Activated CD4-positive, alpha-beta T cell treated with anti-CD3 and anti-CD28 coated beads, Interleukin-2, Interleukin-4, amounts not matched to agents 100 ng/mL and 50 ng/mL, durations not matched to agents 16 hours and 8 hours (primary cell): ENCODE results near the gene NTRK2.

Experiments used
- DNase-seq: peaks from one replicate; pipeline ENCODE4 v3.0.0-alpha.2; 2020; ENCODE audit warnings: low spot score

Gene NTRK2

GRCh38 chr9:84669288-84670137 is at the start of gene NTRK2:
Gene NTRK2, plus strand, starts transcription at chr9:84669729. Its CDS starts 1,020 bp downstream, at chr9:84670749.
- peak; percentile 10 for DNase-seq

GRCh38 chr9:84620338-84620737 is 49.2 kb upstream of the NTRK2 start:
- no peak for DNase-seq

- DNase-seq = no peak
Observed at GRCh38 chr9:84621811-84622210, 47.7 kb upstream of the NTRK2 start.

- DNase-seq = no peak
Observed at GRCh38 chr9:84622981-84623380, 46.5 kb upstream of the NTRK2 start.

- no peak for DNase-seq
Observed at GRCh38 chr9:84636436-84636835, 33.1 kb upstream of the NTRK2 start.

GRCh38 chr9:84642553-84643141 is 26.9 kb upstream of the NTRK2 start:
- no peak for DNase-seq

DNA sequence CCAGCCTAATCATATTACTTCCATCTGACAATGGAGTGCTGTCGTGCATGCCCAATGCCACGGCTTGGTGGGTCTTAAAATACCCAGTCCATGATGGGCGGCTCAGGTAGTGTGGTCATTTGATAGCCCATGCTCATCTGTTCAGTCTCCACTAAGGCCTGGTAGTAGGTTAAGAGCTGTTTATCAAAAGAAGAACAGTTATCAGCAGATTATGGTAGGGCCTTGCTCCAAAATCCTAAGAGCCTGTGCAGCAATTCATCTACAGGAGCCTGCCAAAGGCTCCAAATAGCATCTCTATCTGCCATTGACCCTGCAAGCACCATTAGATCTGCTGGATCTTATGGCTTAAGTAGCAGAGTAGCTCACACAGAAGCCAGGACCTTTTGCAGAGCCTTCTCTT is 21.8 kb upstream of the NTRK2 start:
- no peak for DNase-seq

DNA sequence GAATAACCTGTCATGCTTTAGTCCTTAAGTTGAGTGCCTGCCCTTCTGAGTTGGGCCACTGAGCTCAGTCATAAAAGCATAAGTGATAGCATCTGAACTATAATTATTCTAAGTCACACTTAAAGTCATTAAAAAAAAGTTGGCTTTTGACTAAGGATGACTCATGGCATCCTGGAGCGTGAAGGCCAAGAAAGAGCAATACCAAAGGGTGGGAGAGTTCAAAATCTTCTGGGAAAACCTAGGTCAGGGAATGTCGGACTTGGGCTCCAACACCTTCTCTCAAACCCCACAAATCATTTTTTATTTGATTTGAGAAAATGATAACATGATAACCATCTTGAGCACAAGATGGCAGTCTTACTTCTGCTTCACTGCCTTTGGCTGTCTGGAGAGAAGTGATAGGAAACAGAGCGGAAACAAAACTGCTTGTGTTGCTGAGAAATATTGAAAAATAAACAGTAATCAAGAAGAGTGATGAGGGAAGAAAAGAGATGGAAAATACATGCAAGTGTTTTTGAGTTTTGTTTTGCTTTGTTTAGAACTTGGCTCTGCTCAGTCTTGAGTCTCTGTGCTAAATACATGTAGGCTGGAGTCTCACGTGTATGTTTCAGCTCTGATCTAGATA is 16.9 kb upstream of the NTRK2 start:
- no peak for DNase-seq

- no peak for DNase-seq
Observed at GRCh38 chr9:84655447-84655846, 14.1 kb upstream of the NTRK2 start.

DNA sequence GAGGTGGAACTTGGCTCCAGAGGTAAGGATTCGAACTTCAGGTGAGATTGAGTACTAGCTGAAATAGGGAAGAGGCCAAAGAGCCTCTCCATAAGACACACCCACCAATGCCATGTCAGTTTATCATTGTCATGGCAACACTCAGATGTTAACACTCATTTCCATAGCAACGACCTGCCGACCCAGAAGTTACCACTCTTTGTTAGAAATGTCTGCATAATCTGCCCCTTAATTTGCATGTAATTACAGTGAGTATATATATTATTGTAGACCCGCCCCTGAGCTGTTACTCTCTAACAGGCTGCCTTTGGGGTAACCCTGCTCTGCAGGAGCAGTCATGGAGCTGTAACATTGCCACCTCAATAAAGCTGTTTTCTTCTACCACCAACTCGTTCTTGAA is 10.2 kb upstream of the NTRK2 start:
- no peak for DNase-seq

DNA sequence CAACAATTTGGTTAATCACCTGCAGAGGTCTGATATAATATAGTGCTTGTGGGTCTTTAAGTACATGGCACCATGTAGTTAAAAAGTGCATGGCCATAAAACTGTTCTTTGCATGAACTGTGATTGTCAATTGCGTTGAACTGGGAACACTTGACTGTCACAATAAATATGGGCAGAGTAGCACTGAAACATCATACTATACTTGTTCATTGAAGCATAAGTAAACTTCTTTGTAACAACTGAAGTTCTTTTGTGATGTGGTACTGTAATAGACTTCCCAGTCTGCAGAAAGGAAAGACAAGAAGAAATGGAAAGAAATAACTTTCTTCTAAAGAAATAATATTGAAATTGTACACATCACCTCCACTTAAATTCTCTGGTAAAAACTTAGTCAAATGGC is 9.8 kb upstream of the NTRK2 start:
- no peak for DNase-seq

DNA sequence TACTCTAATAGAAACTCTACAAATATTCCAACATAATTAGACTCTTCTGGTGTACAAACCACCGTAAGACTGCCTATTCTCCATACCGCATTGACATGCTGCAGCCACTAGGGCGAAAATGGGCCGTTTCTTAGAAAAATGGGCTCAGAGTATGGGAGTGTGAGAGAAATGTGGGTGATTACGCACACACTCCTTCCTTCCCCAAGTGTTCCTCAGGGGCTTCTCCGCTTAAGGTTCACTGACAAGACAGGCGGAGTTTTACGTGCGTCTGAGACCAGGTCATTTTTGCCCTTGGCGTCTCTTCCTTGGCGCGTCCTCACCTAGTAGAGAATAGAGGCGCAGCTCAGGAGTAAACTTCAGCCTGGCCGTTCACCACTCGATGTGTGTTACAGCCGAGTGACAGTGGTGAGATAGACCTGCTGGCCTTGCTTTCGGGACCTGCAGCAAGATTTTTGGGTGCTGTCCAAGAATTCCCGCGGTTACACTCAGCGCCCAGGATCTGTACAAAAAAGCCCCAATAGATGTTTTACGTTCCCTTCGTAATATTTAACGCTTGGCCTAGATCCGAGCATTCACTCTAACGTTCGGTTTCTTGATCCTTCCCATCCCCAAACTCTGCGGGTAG is 1.8 kb upstream of the NTRK2 start:
- DNase-seq = peak; percentile 32

GRCh38 chr9:84668196-84669012 is 1.1 kb upstream of the NTRK2 start:
- peak; percentile 67 for DNase-seq

GRCh38 chr9:84669013-84669287 is 579 bp upstream of the NTRK2 start:
- no peak for DNase-seq

DNA sequence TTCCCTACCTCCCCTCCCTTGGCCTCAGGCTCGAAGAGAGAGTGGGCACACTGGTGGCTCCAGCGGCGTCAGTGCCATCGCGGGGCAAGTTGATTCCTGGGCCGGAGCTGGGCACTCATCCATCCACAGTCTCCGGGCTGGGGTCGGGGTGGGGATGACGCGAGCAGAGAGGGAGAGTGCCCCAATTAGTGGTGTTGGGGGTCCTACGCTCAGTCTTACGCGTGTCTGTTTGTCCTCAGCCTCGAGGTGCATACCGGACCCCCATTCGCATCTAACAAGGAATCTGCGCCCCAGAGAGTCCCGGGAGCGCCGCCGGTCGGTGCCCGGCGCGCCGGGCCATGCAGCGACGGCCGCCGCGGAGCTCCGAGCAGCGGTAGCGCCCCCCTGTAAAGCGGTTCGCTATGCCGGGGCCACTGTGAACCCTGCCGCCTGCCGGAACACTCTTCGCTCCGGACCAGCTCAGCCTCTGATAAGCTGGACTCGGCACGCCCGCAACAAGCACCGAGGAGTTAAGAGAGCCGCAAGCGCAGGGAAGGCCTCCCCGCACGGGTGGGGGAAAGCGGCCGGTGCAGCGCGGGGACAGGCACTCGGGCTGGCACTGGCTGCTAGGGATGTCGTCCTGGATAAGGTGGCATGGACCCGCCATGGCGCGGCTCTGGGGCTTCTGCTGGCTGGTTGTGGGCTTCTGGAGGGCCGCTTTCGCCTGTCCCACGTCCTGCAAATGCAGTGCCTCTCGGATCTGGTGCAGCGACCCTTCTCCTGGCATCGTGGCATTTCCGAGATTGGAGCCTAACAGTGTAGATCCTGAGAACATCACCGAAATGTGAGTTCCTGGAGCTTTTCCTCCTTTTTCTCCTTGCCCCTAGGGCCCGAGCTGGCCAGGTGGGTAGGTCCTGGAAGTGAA is 861 bp downstream of the NTRK2 start:
- DNase-seq = no peak

DNA sequence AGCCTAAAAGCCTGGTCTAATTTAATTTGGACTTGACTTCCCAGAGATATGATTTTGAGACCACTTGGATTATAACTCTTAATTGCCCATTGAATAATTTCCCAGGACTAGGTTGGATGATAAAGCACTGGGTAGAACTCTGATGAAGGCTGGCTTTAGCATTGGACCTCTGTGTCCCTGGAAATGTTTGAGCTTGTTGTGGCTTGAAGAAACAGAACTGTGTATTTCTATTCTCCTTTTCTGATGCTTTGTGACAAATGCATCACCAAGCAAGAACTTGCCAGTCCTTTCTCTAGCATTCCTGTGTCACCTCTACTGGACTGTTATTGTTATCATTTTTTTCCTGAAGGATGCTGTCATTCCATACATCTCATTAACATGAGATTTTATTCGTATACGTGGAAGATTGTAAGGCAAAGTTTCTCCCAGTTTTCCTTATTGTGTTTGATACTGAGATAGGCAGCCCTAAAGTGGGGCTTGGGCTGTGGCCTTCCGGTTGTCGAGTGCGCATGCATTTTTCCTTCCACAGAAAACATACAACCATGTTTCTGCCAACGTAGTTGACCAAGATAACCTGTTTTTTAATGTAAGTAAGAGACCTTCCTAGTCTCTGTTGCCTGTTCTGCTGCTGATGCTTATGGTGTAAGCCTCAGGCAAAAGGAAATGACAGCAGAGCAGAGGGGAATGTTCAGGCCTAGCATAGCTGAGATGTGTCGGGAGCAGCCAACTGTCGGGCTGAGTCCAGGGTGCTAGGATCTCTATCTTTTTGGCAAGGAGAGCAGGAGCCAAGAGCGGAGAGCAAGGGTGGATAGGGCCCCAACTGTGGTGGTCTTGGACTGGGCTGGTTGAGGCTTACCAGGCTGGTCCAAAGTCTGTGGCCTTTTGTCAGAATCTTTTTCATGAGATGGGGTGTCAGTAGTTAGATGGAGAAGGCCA is 2.3 kb downstream of the NTRK2 start:
- DNase-seq = no peak

- no peak for DNase-seq
Observed at GRCh38 chr9:84673806-84674205, 4.3 kb downstream of the NTRK2 start.

DNA sequence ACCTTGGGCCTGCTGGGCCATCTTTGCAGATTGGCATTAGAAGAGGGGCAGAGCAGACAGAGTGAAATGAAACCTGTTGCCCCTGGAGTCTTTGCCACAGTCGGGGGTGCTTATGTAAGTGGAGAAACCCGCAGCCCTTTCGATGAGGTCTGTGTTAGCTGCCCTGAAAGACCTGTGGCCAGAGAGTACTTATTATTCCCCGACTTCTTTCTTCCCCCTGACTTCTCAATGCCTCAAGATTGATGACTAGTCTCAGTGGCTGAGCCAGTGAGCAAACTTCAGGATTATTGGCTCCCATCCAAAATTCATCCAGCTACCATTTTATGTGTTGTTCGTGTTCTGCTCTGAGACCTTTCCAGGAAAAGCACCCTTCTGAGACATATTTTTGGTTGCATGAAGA is 7.6 kb downstream of the NTRK2 start:
- DNase-seq = no peak

DNA sequence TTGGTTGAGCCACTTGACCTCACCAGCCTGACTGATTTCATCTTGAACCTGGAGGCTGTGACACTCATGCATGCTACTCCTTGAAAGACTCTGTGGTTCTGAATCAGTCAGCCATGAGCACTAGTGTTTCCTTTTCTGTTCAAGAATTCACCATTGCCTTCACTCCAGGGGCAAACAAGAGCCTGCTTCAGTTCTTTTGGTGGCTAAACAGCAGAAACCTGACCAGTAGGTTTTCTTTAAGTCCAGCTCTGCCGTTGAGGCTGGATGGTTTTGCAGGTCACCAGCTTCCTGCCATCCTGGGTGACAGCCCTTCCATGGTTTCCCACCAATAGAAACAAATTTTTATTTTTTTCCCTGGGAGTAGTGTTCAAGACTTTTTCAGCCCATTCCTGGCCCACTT is 10.0 kb downstream of the NTRK2 start:
- DNase-seq = no peak
